ENCODE data around the gene SHISA9.

The SHISA9 gene

GRCh38 chr16:13186813-13187212 lies 285.4 kb downstream of the SHISA9 start:
- Histone ChIP-seq H3F3A (ENCODE audit: low read depth) (no peaks in the 10 kb centered on the region), H2AFZ (ENCODE audit: low read length) (no peak overlapping the region), H3K79me2 (ENCODE audit: insufficient read depth, low read length) (no peaks in the 10 kb centered on the region), H3K9me3 (ENCODE audit: insufficient read depth, low read depth, low read length) (no peaks in the 10 kb centered on the region), H3K4me3 (ENCODE audit: low read length, poor library complexity, severe bottlenecking) (no peak overlapping the region), H3K4me1 (ENCODE audit: insufficient read depth, low read length, poor library complexity, severe bottlenecking) (no peaks in the 10 kb centered on the region), H4K20me1 (ENCODE audit: insufficient read depth, low read length, poor library complexity, severe bottlenecking) (no peaks in the 10 kb centered on the region), H3K9me2 (replicated peaks; ENCODE audit: low read depth, low read length) (no peaks in the 10 kb centered on the region), H3K4me2 (ENCODE audit: low read depth, low read length, poor library complexity, severe bottlenecking) (no peak overlapping the region), H3K9ac (ENCODE audit: low read depth, low read length, poor library complexity, severe bottlenecking) (no peak overlapping the region), H3K27me3 (ENCODE audit: insufficient read depth, low read length, poor library complexity, severe bottlenecking) (no peaks in the 10 kb centered on the region), H3K36me3 (ENCODE audit: insufficient read depth, low read length) (no peaks in the 10 kb centered on the region)
- TF ChIP-seq EZH2phosphoT487 (IDR thresholded peaks at IDR 0.05; ENCODE audit: borderline replicate concordance) (no peak), CTCF (conservative IDR thresholded peaks at IDR 0.05; ENCODE audit: low read length) (no peak)

GRCh38 chr16:13189250-13189649 lies 287.9 kb downstream of the SHISA9 start:
- Histone ChIP-seq H3K9me3 (ENCODE audit: insufficient read depth, low read depth, low read length) (no peaks in the 10 kb centered on the region), H3K4me2 (ENCODE audit: low read depth, low read length, poor library complexity, severe bottlenecking) (no peak overlapping the region), H3K27me3 (ENCODE audit: insufficient read depth, low read length, poor library complexity, severe bottlenecking) (no peaks in the 10 kb centered on the region), H4K20me1 (ENCODE audit: insufficient read depth, low read length, poor library complexity, severe bottlenecking) (no peaks in the 10 kb centered on the region), H3F3A (ENCODE audit: low read depth) (no peaks in the 10 kb centered on the region), H3K36me3 (ENCODE audit: insufficient read depth, low read length) (no peaks in the 10 kb centered on the region), H2AFZ (ENCODE audit: low read length) (no peak overlapping the region), H3K9ac (ENCODE audit: low read depth, low read length, poor library complexity, severe bottlenecking) (no peak overlapping the region), H3K4me1 (ENCODE audit: insufficient read depth, low read length, poor library complexity, severe bottlenecking) (no peaks in the 10 kb centered on the region), H3K4me3 (ENCODE audit: low read length, poor library complexity, severe bottlenecking) (no peak overlapping the region), H3K9me2 (replicated peaks; ENCODE audit: low read depth, low read length) (no peaks in the 10 kb centered on the region), H3K79me2 (ENCODE audit: insufficient read depth, low read length) (no peaks in the 10 kb centered on the region)
- no peak for TF ChIP-seq EZH2phosphoT487 (IDR thresholded peaks at IDR 0.05; ENCODE audit: borderline replicate concordance)
- no peak for TF ChIP-seq CTCF (conservative IDR thresholded peaks at IDR 0.05; ENCODE audit: low read length)

- H3K79me2 ChIP-seq (ENCODE audit: insufficient read depth, low read length): no peaks in the 10 kb centered on the region
- no peaks in the 10 kb centered on the region for H3K27me3 ChIP-seq (ENCODE audit: insufficient read depth, low read length, poor library complexity, severe bottlenecking)
- no peak overlapping the region for H3K9ac ChIP-seq (ENCODE audit: low read depth, low read length, poor library complexity, severe bottlenecking)
- no peak overlapping the region for H3K4me3 ChIP-seq (ENCODE audit: low read length, poor library complexity, severe bottlenecking)
- no peaks in the 10 kb centered on the region for H3F3A ChIP-seq (ENCODE audit: low read depth)
- no peak overlapping the region for H2AFZ ChIP-seq (ENCODE audit: low read length)
- no peak overlapping the region for H3K4me2 ChIP-seq (ENCODE audit: low read depth, low read length, poor library complexity, severe bottlenecking)
- no peaks in the 10 kb centered on the region for H3K4me1 ChIP-seq (ENCODE audit: insufficient read depth, low read length, poor library complexity, severe bottlenecking)
- H4K20me1 ChIP-seq (ENCODE audit: insufficient read depth, low read length, poor library complexity, severe bottlenecking): no peaks in the 10 kb centered on the region
- H3K36me3 ChIP-seq (ENCODE audit: insufficient read depth, low read length): no peaks in the 10 kb centered on the region
- no peaks in the 10 kb centered on the region for H3K9me3 ChIP-seq (ENCODE audit: insufficient read depth, low read depth, low read length)
- TF ChIP-seq CTCF (conservative IDR thresholded peaks at IDR 0.05; ENCODE audit: low read length): no peak
- no peak for TF ChIP-seq EZH2phosphoT487 (IDR thresholded peaks at IDR 0.05; ENCODE audit: borderline replicate concordance)
- no peaks in the 10 kb centered on the region for H3K9me2 ChIP-seq (replicated peaks; ENCODE audit: low read depth, low read length)
Measured at GRCh38 chr16:13193721-13194120, 292.3 kb downstream of the SHISA9 start.

Measured in Loucy (cell line).